Body of pancreas (tissue), 4 donors: ENCODE measurements around the gene ANKRD39. TPM values are rescaled to one million over a fixed set of nuclear protein-coding genes. Genes with fewer than 3 reads are reported as not detected.

Experiments
- ATAC-seq: fragments of 150-250 bp; one replicate; pipeline ENCODE4 v1.9.1; 2016
- DNase-seq, 4 donors: peaks; one replicate each; pipeline ENCODE4 v3.0.0-alpha.2; 2019
- H3K27ac ChIP-seq, 4 donors: fragments of 200-600 bp; sonication (generic); 1 replicate in 3 of 4; 2 replicates in 1 of 4; pipeline versions ENCODE4 v1.5.1 to v1.6.1; 2016 to 2019; ENCODE audit warnings: mild to moderate bottlenecking in 1 of 4, mixed read lengths in 1 of 4, moderate library complexity in 1 of 4
- H3K27me3 ChIP-seq, 2 donors: fragments of 200-600 bp; sonication (generic); one replicate each; pipeline ENCODE4 v1.6.0; 2016; ENCODE audit warnings: mild to moderate bottlenecking in 1 of 2
- H3K36me3 ChIP-seq, 2 donors: fragments of 200-600 bp; sonication (generic); replicated peaks in 1 of 2; 2 replicates each; pipeline ENCODE4 v1.5.1; 2016; ENCODE audit warnings: low read depth in 2 of 2; ENCODE audit not compliant: insufficient read depth in 1 of 2
- H3K4me1 ChIP-seq: fragments of 200-600 bp; sonication (generic); one replicate; pipeline ENCODE4 v1.6.0; 2016
- H3K4me3 ChIP-seq, 2 donors: fragments of 200-600 bp; sonication (generic); 1 replicate in 1 of 2; 2 replicates in 1 of 2; pipeline ENCODE4 v1.5.1; 2016 to 2019
- H3K9me3 ChIP-seq, 3 donors: fragments of 200-600 bp; sonication (generic); 1 replicate in 2 of 3; 2 replicates in 1 of 3; pipeline ENCODE4 v1.5.1; 2016
- CTCF ChIP-seq, 7 experiments: fragments of 450-650 bp in 4 of 7; fragments of 200-600 bp in 3 of 7; sonication (generic) in 3 of 7; IDR thresholded peaks; one replicate each; pipeline ENCODE4 v1.5.1; 2016 to 2019; ENCODE audit warnings: antibody characterized with exemption in 7 of 7
- POLR2A ChIP-seq, 3 donors: fragments of 450-650 bp; IDR thresholded peaks; one replicate each; pipeline ENCODE4 v1.6.1; 2016; ENCODE audit warnings: antibody characterized with exemption in 3 of 3, mild to moderate bottlenecking in 2 of 3
- WGBS, 2 donors: methylation state at CpG; one replicate each; pipeline ENCODE4 v1.1.5; 2017; 5-methylcytosine and 5-hydroxymethylcytosine counted together
- intact Hi-C: fragments of 100-400 bp; cut with DNase I; formaldehyde crosslinking; loops from one replicate; pipeline ENCODE4 v1.15.1; 2023
- total RNA-seq, 2 donors: library from RNA; depleted of rRNA; stranded (reverse); fragments of >200 nt; gene quantifications; one replicate each; pipeline ENCODE4 v1.1.0, GENCODE V29; 2016

ANKRD39 gene
- total RNA-seq, 2 donors from 2014 or later = 2.3 to 14.3 TPM

GRCh38 chr2:96817882-96818281, 39.9 kb downstream of the ANKRD39 start:
- Histone ChIP-seq H3K27ac (peak overlapping the region in 3 of 4 donors; percentile 37 to 94 (median 91)), H3K9me3 (no peaks in the 10 kb centered on the region), H3K4me3 (peak overlapping the region in 1 of 2 donors; percentile 12), H3K4me1 (peaks cover 67% of the 10 kb centered on the region), H3K27me3 (no peaks in the 10 kb centered on the region), H3K36me3 (no peaks in the 10 kb centered on the region)
- intact Hi-C loops = no loop called here
- TF ChIP-seq POLR2A (IDR thresholded peaks at IDR 0.05) = no peak
- no peak for TF ChIP-seq CTCF (IDR thresholded peaks at IDR 0.05)
- DNase-seq (no peak), ATAC-seq (no peak)
- 24 to 32% methylated on average over 8 of the region's 8 CpGs for WGBS, 2 donors

GRCh38 chr2:96816836-96817702, 40.7 kb downstream of the ANKRD39 start:
- 1 to 2% methylated on average over 8 to 56 of the region's 89 CpGs for WGBS, 2 donors
- no peaks in the 10 kb centered on the region for H3K9me3 ChIP-seq
- H3K36me3 ChIP-seq = no peaks in the 10 kb centered on the region
- peak overlapping the region; percentile 12 to 34 for H3K4me3 ChIP-seq
- DNase-seq (no peak), ATAC-seq (no peak)
- intact Hi-C loops = no loop called here
- no peaks in the 10 kb centered on the region for H3K27me3 ChIP-seq
- TF ChIP-seq CTCF (IDR thresholded peaks at IDR 0.05) (peak in 1 of 7 experiments; percentile 22), POLR2A (IDR thresholded peaks at IDR 0.05) (no peak)
- H3K4me1 ChIP-seq = peaks cover 59% of the 10 kb centered on the region
- H3K27ac ChIP-seq = peak overlapping the region; percentile 37 to 94 (median 88)

GRCh38 chr2:96816127-96816835, 41.5 kb downstream of the ANKRD39 start, which contains the start of gene CNNM3:
Gene CNNM3 (plus strand): TSS chr2:96816268. CDS start chr2:96816278, 10 bp downstream.
- WGBS, 2 donors = 0% methylated on average over 6 to 36 of the region's 103 CpGs
- TF ChIP-seq POLR2A (IDR thresholded peaks at IDR 0.05) = peak; percentile 75 to 86 (median 77)
- peak; percentile 58 to 74 (median 72) for TF ChIP-seq CTCF (IDR thresholded peaks at IDR 0.05)
- DNase-seq = peak; percentile 95 to 97 (median 96)

GRCh38 chr2:96815326-96816126, 42.3 kb downstream of the ANKRD39 start:
- Histone ChIP-seq H3K36me3 (no peaks in the 10 kb centered on the region), H3K4me3 (peak overlapping the region; percentile 26 to 62), H3K27me3 (no peaks in the 10 kb centered on the region), H3K4me1 (peaks cover 43% of the 10 kb centered on the region), H3K27ac (peak overlapping the region; percentile 84 to 94 (median 90)), H3K9me3 (no peaks in the 10 kb centered on the region)
- ATAC-seq (peak; percentile 17), DNase-seq (peak in 3 of 4 donors; percentile 29 to 55 (median 40))
- TF ChIP-seq POLR2A (IDR thresholded peaks at IDR 0.05) (no peak), CTCF (IDR thresholded peaks at IDR 0.05) (peak in 1 of 7 experiments; percentile 5)
- 1 to 4% methylated on average over 6 to 48 of the region's 60 CpGs for WGBS, 2 donors
- intact Hi-C loops = no loop called here

More at GRCh38 chr2:96816127-96816835, 41.5 kb downstream of the ANKRD39 start, which contains the start of gene CNNM3:
- no peaks in the 10 kb centered on the region for H3K9me3 ChIP-seq
- peak; percentile 89 for ATAC-seq
- peak within 1 kb of the TSS; percentile 84 to 94 (median 90) for H3K27ac ChIP-seq
- no peaks in the 10 kb centered on the region for H3K27me3 ChIP-seq
- peaks cover 51% of the 10 kb centered on the region for H3K4me1 ChIP-seq
- H3K4me3 ChIP-seq = peak within 1 kb of the TSS; percentile 62 to 69
- intact Hi-C loops = no loop called here
- no peaks in the 10 kb centered on the region for H3K36me3 ChIP-seq
